K562 (cell line): ENCODE data around the gene GRAMD1B. TPM values are rescaled to one million over a fixed set of nuclear protein-coding genes. Genes with fewer than 3 reads are reported as not detected.

ENCODE experiments used
- ATAC-seq: fragments of 200-7000 bp; cut with Tn5 transposase; 3 replicates; pipeline ENCODE4 v1.9.1; 2020; ENCODE audit warnings: moderate library complexity
- BruUV-seq: library from RNA; stranded (reverse); fragments of 400-500 nt; replicated peaks from 2 replicates; lab custom pipeline; 2021; lab: Mats Ljungman, UMichigan
- CTCF ChIA-PET: fragments of 300-600 bp; formaldehyde crosslinking; extraction: SDS; loops from one replicate; lab custom pipeline; 2021; ENCODE audit warnings: low intra/inter-chr PET ratio; lab: Yijun Ruan, JAX
- POLR2A ChIA-PET: fragments of 300-600, 350-650 bp; sonication (Branson Sonifier 250); formaldehyde crosslinking; extraction: SDS; loops from one replicate; lab custom pipeline; 2021; ENCODE audit warnings: antibody characterized with exemption, inconsistent platforms; lab: Yijun Ruan, JAX
- DNase-seq, 4 experiments: peaks; one replicate each; pipeline versions ENCODE4 v3.0.0 to v3.0.0-alpha.2; 2011 to 2018; ENCODE audit warnings: low spot score in 3 of 4, mixed read lengths in 3 of 4; ENCODE audit errors: extremely low read depth in 1 of 4
- FAIRE-seq: peaks from 2 replicates; lab custom pipeline; 2011; peaks lifted over from hg19 to GRCh38; lab: Jason Lieb, UNC
- H2AFZ ChIP-seq: 2 replicates; pipeline ENCODE4 v1.6.0; 2011; ENCODE audit warnings: low read depth, low read length, control low read depth, inconsistent platforms
- H3K27ac ChIP-seq: fragments of 200-600 bp; 3 replicates; pipeline ENCODE4 v1.8.0; 2011; ENCODE audit warnings: low read depth, mild to moderate bottlenecking, control low read depth, inconsistent platforms, low read length, moderate library complexity, mixed read lengths; ENCODE audit errors: extremely low read depth
- H3K27me3 ChIP-seq, 2 experiments: fragments of 300-600 bp in 1 of 2; 2 replicates in 1 of 2; 3 replicates in 1 of 2; pipeline versions ENCODE4 v1.6.0 to v1.8.0; 2011; ENCODE audit warnings: inconsistent platforms in 2 of 2, low read length in 2 of 2, mild to moderate bottlenecking in 1 of 2, mixed read lengths in 1 of 2, moderate library complexity in 1 of 2; ENCODE audit not compliant: control insufficient read depth in 2 of 2, insufficient read depth in 2 of 2
- H3K36me3 ChIP-seq: fragments of 300-600 bp; 3 replicates; pipeline ENCODE4 v1.8.0; 2011; ENCODE audit warnings: mild to moderate bottlenecking, low read length, inconsistent platforms; ENCODE audit not compliant: control insufficient read depth, insufficient read depth
- H3K4me1 ChIP-seq, 2 experiments: fragments of 200-600 bp in 1 of 2; replicated peaks in 1 of 2; 2 replicates in 1 of 2; 3 replicates in 1 of 2; pipeline versions ENCODE4 v1.5.1 to v1.8.0; 2011; ENCODE audit warnings: inconsistent platforms in 2 of 2, low read length in 2 of 2, mild to moderate bottlenecking in 1 of 2, mixed read lengths in 1 of 2, moderate library complexity in 1 of 2; ENCODE audit not compliant: control insufficient read depth in 2 of 2, insufficient read depth in 2 of 2
- H3K4me2 ChIP-seq: 2 replicates; pipeline ENCODE4 v1.6.1; 2011; ENCODE audit warnings: low read length, control low read depth, inconsistent platforms, mixed read lengths; ENCODE audit not compliant: insufficient read depth
- H3K4me3 ChIP-seq: fragments of 200-600 bp; sonication (generic), shearing (Covaris generic); 2 replicates; pipeline ENCODE4 v1.5.1; 2016; ENCODE audit warnings: control low read depth, inconsistent platforms
- H3K79me2 ChIP-seq: fragments of 200-600 bp; 3 replicates; pipeline ENCODE4 v1.8.0; 2011; ENCODE audit warnings: low read length, inconsistent platforms; ENCODE audit not compliant: control insufficient read depth, insufficient read depth
- H3K9ac ChIP-seq, 2 experiments: 2 replicates each; pipeline versions ENCODE4 v1.6.0 to v1.6.1; 2011; ENCODE audit warnings: low read depth in 2 of 2, low read length in 2 of 2, control low read depth in 1 of 2, inconsistent platforms in 1 of 2, mild to moderate bottlenecking in 1 of 2, mixed read lengths in 1 of 2; ENCODE audit not compliant: insufficient read depth in 1 of 2
- H3K9me1 ChIP-seq: one replicate; pipeline ENCODE4 v1.6.0; 2011; ENCODE audit warnings: inconsistent platforms, mild to moderate bottlenecking, low read length, moderate library complexity; ENCODE audit not compliant: control insufficient read depth, insufficient read depth
- H3K9me3 ChIP-seq: replicated peaks from 2 replicates; pipeline ENCODE4 v1.5.1; 2011; ENCODE audit warnings: low read depth, low read length, inconsistent platforms; ENCODE audit not compliant: control insufficient read depth, insufficient read depth
- H4K20me1 ChIP-seq: replicated peaks from 2 replicates; pipeline ENCODE4 v1.6.1; 2011; ENCODE audit warnings: low read length, inconsistent platforms, mixed read lengths; ENCODE audit not compliant: control insufficient read depth, insufficient read depth
- AFF4 ChIP-seq: sonication (generic); formaldehyde crosslinking; IDR thresholded peaks from 2 replicates; pipeline ENCODE4 v1.8.0; 2023; ENCODE audit warnings: mild to moderate bottlenecking, missing genetic modification reagents
- CREBBP ChIP-seq: IDR thresholded peaks from one replicate; pipeline ENCODE4 v1.6.1; 2012; ENCODE audit warnings: low read depth, mild to moderate bottlenecking, control low read depth, inconsistent platforms, low read length
- FOXO4 ChIP-seq: fragments of 450-650 bp; formaldehyde crosslinking; IDR thresholded peaks from 2 replicates; pipeline ENCODE4 v1.4.0; 2020; ENCODE audit warnings: mild to moderate bottlenecking, moderate library complexity
- ILK ChIP-seq: fragments of 450-650 bp; IDR thresholded peaks from 2 replicates; pipeline ENCODE4 v1.6.1; 2016; ENCODE audit warnings: missing genetic modification characterization, low read depth, mild to moderate bottlenecking, missing compliant biosample characterization, moderate library complexity, borderline replicate concordance
- MCM2 ChIP-seq: fragments of 450-650 bp; IDR thresholded peaks from 2 replicates; pipeline ENCODE4 v1.6.1; 2017; ENCODE audit warnings: low read depth, mild to moderate bottlenecking
- NONO ChIP-seq, 2 experiments: fragments of 200-400 bp in 1 of 2; fragments of 450-650 bp in 1 of 2; formaldehyde crosslinking in 1 of 2; IDR thresholded peaks; 2 replicates each; pipeline ENCODE4 v1.6.1; 2017; ENCODE audit warnings: low read depth in 2 of 2, mild to moderate bottlenecking in 2 of 2, moderate library complexity in 2 of 2, low read length in 1 of 2
- TAF1 ChIP-seq: IDR thresholded peaks from 2 replicates; pipeline ENCODE4 v1.6.1; 2011; ENCODE audit warnings: mild to moderate bottlenecking, low read length, moderate library complexity; ENCODE audit not compliant: insufficient read depth, control insufficient read depth, severe bottlenecking; ENCODE audit errors: extremely low read depth
- ZFP30 ChIP-seq: fragments of 250-450 bp; sonication (Bioruptor Pico); IDR thresholded peaks from 2 replicates; pipeline ENCODE4 v1.8.0; 2022; ENCODE audit warnings: moderate library complexity, mild to moderate bottlenecking, inconsistent platforms, borderline replicate concordance
- WGBS: fragments of 100-300 bp; shearing (Covaris generic); methylation state at CpG from one replicate; pipeline ENCODE4 v1.1.6; 2016; ENCODE audit warnings: low coverage, mixed read lengths; ENCODE audit not compliant: insufficient coverage; ENCODE audit errors: missing lambda C conversion rate; 5-methylcytosine and 5-hydroxymethylcytosine counted together
- in situ Hi-C: fragments of 300-500 bp; cut with MboI; formaldehyde crosslinking; loops from 4 replicates; pipeline ENCODE4 v1.15.0; 2018; ENCODE audit warnings: inconsistent platforms, mixed read lengths
- intact Hi-C: fragments of 100-400 bp; cut with micrococcal nuclease; formaldehyde crosslinking; loops from 2 replicates; pipeline ENCODE4 v1.14.2; 2022
- polyA plus RNA-seq, 8 experiments: library from polyadenylated mRNA; depleted of rRNA in 4 of 8; stranded (reverse) in 5 of 8; unstranded in 3 of 8; fragments of >200 nt; fragmentation: Nextera tagmentation in 2 of 8; fragmentation: Illumina TruSeq in 1 of 8; extraction: Ambion mirVana in 2 of 8; extraction: Trizol in 1 of 8; gene quantifications; 2 replicates each; pipeline versions ENCODE4 v1.2.1 to v1.2.3, GENCODE V29; 2011 to 2014; ENCODE audit warnings: inconsistent platforms in 1 of 8, missing spikeins in 1 of 8
- total RNA-seq, 7 experiments: library from RNA; depleted of rRNA in 6 of 7; stranded (reverse); fragments of >200 nt in 6 of 7; fragmentation: Illumina TruSeq in 2 of 7; extraction: Trizol in 2 of 7; gene quantifications; 2 replicates each; pipeline versions ENCODE4 v1.2.1 to v1.2.3, GENCODE V29; 2011 to 2021; ENCODE audit warnings: low replicate concordance in 1 of 7

The GRAMD1B gene
- total and polyA plus RNA-seq, 9 of the 15 experiments (the other 6 are each of a cell fraction or from before 2014, with no cell fraction given) = 0.31 TPM; not detected in 8

GRCh38 chr11:123472236-123472935 lies 42.3 kb downstream of the GRAMD1B start:
- Histone ChIP-seq H3K4me2 (no peak overlapping the region), H4K20me1 (no peaks in the 10 kb centered on the region; the same call in 1 of the 2 replicates), H3K4me3 (no peak overlapping the region), H2AFZ (no peak overlapping the region), H3K9me1 (no peaks in the 10 kb centered on the region), H3K27ac (no peak overlapping the region), H3K27me3 (no peaks in the 10 kb centered on the region; a peak in 1 of 5 replicates), H3K9ac (no peak overlapping the region), H3K4me1 (no peaks in the 10 kb centered on the region), H3K9me3 (no peaks in the 10 kb centered on the region), H3K79me2 (no peaks in the 10 kb centered on the region), H3K36me3 (no peaks in the 10 kb centered on the region)
- no peak for TF ChIP-seq FOXO4
- TF ChIP-seq TAF1 = no peak
- no peak for TF ChIP-seq CREBBP
- TF ChIP-seq AFF4 (CRISPR knock-in tag) = no peak
- TF ChIP-seq ILK = no peak
- TF ChIP-seq NONO (IDR thresholded peaks at IDR 0.05; ENCODE audit: low read depth in 2 of 2, low read length in 1 of 2) = no peak
- TF ChIP-seq ZFP30 (CRISPR knock-in tag) = no peak
- no peak for TF ChIP-seq MCM2
- POLR2A ChIA-PET = no interaction called here
- no TSS peak for BruUV-seq
- CTCF ChIA-PET = no interaction called here
- WGBS = 3% methylated on average over 8 of the region's 8 CpGs
- intact Hi-C loops (no loop called here), in situ Hi-C loops (loop anchor here (10.0 kb wide), 1 partner anchor 168 kb away; no protein-coding TSS in a partner anchor)
- ATAC-seq (no peak), DNase-seq (no peak), FAIRE-seq (no peak)
